ENCODE results near the gene KIN.

The KIN gene

GRCh38 chr10:7710446-7710845 is 77.3 kb downstream of the KIN start:
- peaks cover 3% of the 10 kb centered on the region for H3K27me3 ChIP-seq (ENCODE audit: insufficient read depth, low read length, poor library complexity)
- no peak for ATAC-seq (ENCODE audit: insufficient read depth, low read depth)
- no peaks in the 10 kb centered on the region for H3K4me1 ChIP-seq (ENCODE audit: insufficient read depth, low read length)
- H3K27ac ChIP-seq (ENCODE audit: low read length) = no peak overlapping the region
- H3K9ac ChIP-seq (ENCODE audit: low read depth, low read length) = no peak overlapping the region
- H3K36me3 ChIP-seq (ENCODE audit: insufficient read depth, low read length) = no peaks in the 10 kb centered on the region
- no peaks in the 10 kb centered on the region for H3K9me3 ChIP-seq (ENCODE audit: insufficient read depth, low read length, severe bottlenecking)
- H3K4me3 ChIP-seq (ENCODE audit: low read depth in 1 of 2, low read length in 2 of 2) = no peak overlapping the region
- no peak overlapping the region for H2AFZ ChIP-seq (ENCODE audit: low read depth, low read length)
- DNase-seq = no peak
- no peaks in the 10 kb centered on the region for H3K79me2 ChIP-seq (ENCODE audit: insufficient read depth, low read length)
- TF ChIP-seq, protein P1, sequence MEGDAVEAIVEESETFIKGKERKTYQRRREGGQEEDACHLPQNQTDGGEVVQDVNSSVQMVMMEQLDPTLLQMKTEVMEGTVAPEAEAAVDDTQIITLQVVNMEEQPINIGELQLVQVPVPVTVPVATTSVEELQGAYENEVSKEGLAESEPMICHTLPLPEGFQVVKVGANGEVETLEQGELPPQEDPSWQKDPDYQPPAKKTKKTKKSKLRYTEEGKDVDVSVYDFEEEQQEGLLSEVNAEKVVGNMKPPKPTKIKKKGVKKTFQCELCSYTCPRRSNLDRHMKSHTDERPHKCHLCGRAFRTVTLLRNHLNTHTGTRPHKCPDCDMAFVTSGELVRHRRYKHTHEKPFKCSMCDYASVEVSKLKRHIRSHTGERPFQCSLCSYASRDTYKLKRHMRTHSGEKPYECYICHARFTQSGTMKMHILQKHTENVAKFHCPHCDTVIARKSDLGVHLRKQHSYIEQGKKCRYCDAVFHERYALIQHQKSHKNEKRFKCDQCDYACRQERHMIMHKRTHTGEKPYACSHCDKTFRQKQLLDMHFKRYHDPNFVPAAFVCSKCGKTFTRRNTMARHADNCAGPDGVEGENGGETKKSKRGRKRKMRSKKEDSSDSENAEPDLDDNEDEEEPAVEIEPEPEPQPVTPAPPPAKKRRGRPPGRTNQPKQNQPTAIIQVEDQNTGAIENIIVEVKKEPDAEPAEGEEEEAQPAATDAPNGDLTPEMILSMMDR (IDR thresholded peaks at IDR 0.05; ENCODE audit: borderline replicate concordance, extremely low read depth, low read length, poor library complexity, severe bottlenecking) = no peak
- TF ChIP-seq EZH2 (IDR thresholded peaks at IDR 0.05; ENCODE audit: borderline replicate concordance, low read depth, low read length, severe bottlenecking) = no peak
- H4K20me1 ChIP-seq (ENCODE audit: insufficient read depth, low read length) = no peaks in the 10 kb centered on the region
- H3K4me2 ChIP-seq (ENCODE audit: insufficient read depth, low read length) = no peak overlapping the region

- Histone ChIP-seq H2AFZ (ENCODE audit: low read depth, low read length) (no peak overlapping the region), H3K27ac (ENCODE audit: low read length) (no peak overlapping the region), H3K4me2 (ENCODE audit: insufficient read depth, low read length) (no peak overlapping the region), H3K4me3 (ENCODE audit: low read depth in 1 of 2, low read length in 2 of 2) (no peak overlapping the region), H3K4me1 (ENCODE audit: insufficient read depth, low read length) (no peaks in the 10 kb centered on the region), H4K20me1 (ENCODE audit: insufficient read depth, low read length) (no peaks in the 10 kb centered on the region), H3K79me2 (ENCODE audit: insufficient read depth, low read length) (no peaks in the 10 kb centered on the region), H3K27me3 (ENCODE audit: insufficient read depth, low read length, poor library complexity) (peaks cover 3% of the 10 kb centered on the region), H3K9ac (ENCODE audit: low read depth, low read length) (no peak overlapping the region), H3K36me3 (ENCODE audit: insufficient read depth, low read length) (no peaks in the 10 kb centered on the region), H3K9me3 (ENCODE audit: insufficient read depth, low read length, severe bottlenecking) (no peaks in the 10 kb centered on the region)
- ATAC-seq (ENCODE audit: insufficient read depth, low read depth) = no peak
- no peak for DNase-seq
- no peak for TF ChIP-seq EZH2 (IDR thresholded peaks at IDR 0.05; ENCODE audit: borderline replicate concordance, low read depth, low read length, severe bottlenecking)
- TF ChIP-seq, protein P1 (IDR thresholded peaks at IDR 0.05; ENCODE audit: borderline replicate concordance, extremely low read depth, low read length, poor library complexity, severe bottlenecking) = no peak
Measured at GRCh38 chr10:7708832-7709231, 79.0 kb downstream of the KIN start.

- Histone ChIP-seq H4K20me1 (ENCODE audit: insufficient read depth, low read length) (no peaks in the 10 kb centered on the region), H3K4me1 (ENCODE audit: insufficient read depth, low read length) (no peaks in the 10 kb centered on the region), H3K9me3 (ENCODE audit: insufficient read depth, low read length, severe bottlenecking) (no peaks in the 10 kb centered on the region), H2AFZ (ENCODE audit: low read depth, low read length) (no peak overlapping the region), H3K4me2 (ENCODE audit: insufficient read depth, low read length) (no peak overlapping the region), H3K27ac (ENCODE audit: low read length) (no peak overlapping the region), H3K4me3 (ENCODE audit: low read depth in 1 of 2, low read length in 2 of 2) (no peak overlapping the region), H3K27me3 (ENCODE audit: insufficient read depth, low read length, poor library complexity) (peaks cover 3% of the 10 kb centered on the region), H3K9ac (ENCODE audit: low read depth, low read length) (no peak overlapping the region), H3K36me3 (ENCODE audit: insufficient read depth, low read length) (no peaks in the 10 kb centered on the region), H3K79me2 (ENCODE audit: insufficient read depth, low read length) (no peaks in the 10 kb centered on the region)
- ATAC-seq (ENCODE audit: insufficient read depth, low read depth) = no peak
- TF ChIP-seq, protein P1 (IDR thresholded peaks at IDR 0.05; ENCODE audit: borderline replicate concordance, extremely low read depth, low read length, poor library complexity, severe bottlenecking) = no peak
- no peak for TF ChIP-seq EZH2 (IDR thresholded peaks at IDR 0.05; ENCODE audit: borderline replicate concordance, low read depth, low read length, severe bottlenecking)
- no peak for DNase-seq
Measured at GRCh38 chr10:7707858-7708622, 79.8 kb downstream of the KIN start.

All from DND-41 (cell line).